ENCODE results near the gene SEC11C. TPM values are rescaled to one million over a fixed set of nuclear protein-coding genes. Genes with fewer than 3 reads are reported as not detected.

The SEC11C gene
- polyA plus RNA-seq, 3 donors = 14.9 to 98.4 (median 98.0) TPM

GRCh38 chr18:59182673-59183072 lies 43.0 kb downstream of the SEC11C start:
- no peak overlapping the region for H3K4me3 ChIP-seq (replicated peaks in 1 of 3; ENCODE audit: low read depth in 2 of 3, low read length in 3 of 3)
- no peaks in the 10 kb centered on the region for H3K4me1 ChIP-seq (ENCODE audit: control insufficient read depth in 1 of 2, insufficient read depth in 2 of 2, low read length in 2 of 2)
- H3K9ac ChIP-seq (ENCODE audit: insufficient read depth, low read length, poor library complexity, severe bottlenecking) = no peak overlapping the region
- no peak overlapping the region for H3K27ac ChIP-seq (ENCODE audit: low read depth in 1 of 2, low read length in 2 of 2)
- H3K79me2 ChIP-seq (ENCODE audit: insufficient read depth, low read length) = no peaks in the 10 kb centered on the region
- no peak overlapping the region for H2AFZ ChIP-seq (ENCODE audit: insufficient read depth, low read depth, low read length, poor library complexity, severe bottlenecking)
- H3K36me3 Mint-ChIP-seq = no peaks in the 10 kb centered on the region
- no CpG with 5 or more reads among the region's 1 CpG for WGBS (ENCODE audit: insufficient coverage)
- no peaks in the 10 kb centered on the region for H4K20me1 ChIP-seq (ENCODE audit: insufficient read depth, low read length)
- H3K4me3 Mint-ChIP-seq = no peak overlapping the region
- no peak overlapping the region for H3K4me2 ChIP-seq (replicated peaks; ENCODE audit: extremely low read depth, low read length, poor library complexity, severe bottlenecking)
- intact Hi-C loops (cut with micrococcal nuclease) = no loop called here
- H3K27me3 ChIP-seq (ENCODE audit: control insufficient read depth in 2 of 2, insufficient read depth in 2 of 2, low read length in 2 of 2) = no peaks in the 10 kb centered on the region
- peaks cover 0 to 5% of the 10 kb centered on the region in 2 donors for H3K9me3 ChIP-seq (replicated peaks in 1 of 2; ENCODE audit: control insufficient read depth in 1 of 2, insufficient read depth in 1 of 2, low read length in 2 of 2)
- H3K27me3 Mint-ChIP-seq (ENCODE audit: low read depth in 3 of 3) = peaks cover 3 to 4% (median 3%) of the 10 kb centered on the region in 3 donors
- no peaks in the 10 kb centered on the region for H3K36me3 ChIP-seq (replicated peaks in 1 of 2; ENCODE audit: control insufficient read depth in 1 of 2, insufficient read depth in 2 of 2, low read length in 2 of 2)
- no peak for DNase-seq
- no peak overlapping the region for H3K27ac Mint-ChIP-seq
- peaks cover 0 to 5% (median 2%) of the 10 kb centered on the region in 7 donors for H3K9me3 Mint-ChIP-seq
- H3K4me1 Mint-ChIP-seq = no peaks in the 10 kb centered on the region
- TF ChIP-seq, protein P1, sequence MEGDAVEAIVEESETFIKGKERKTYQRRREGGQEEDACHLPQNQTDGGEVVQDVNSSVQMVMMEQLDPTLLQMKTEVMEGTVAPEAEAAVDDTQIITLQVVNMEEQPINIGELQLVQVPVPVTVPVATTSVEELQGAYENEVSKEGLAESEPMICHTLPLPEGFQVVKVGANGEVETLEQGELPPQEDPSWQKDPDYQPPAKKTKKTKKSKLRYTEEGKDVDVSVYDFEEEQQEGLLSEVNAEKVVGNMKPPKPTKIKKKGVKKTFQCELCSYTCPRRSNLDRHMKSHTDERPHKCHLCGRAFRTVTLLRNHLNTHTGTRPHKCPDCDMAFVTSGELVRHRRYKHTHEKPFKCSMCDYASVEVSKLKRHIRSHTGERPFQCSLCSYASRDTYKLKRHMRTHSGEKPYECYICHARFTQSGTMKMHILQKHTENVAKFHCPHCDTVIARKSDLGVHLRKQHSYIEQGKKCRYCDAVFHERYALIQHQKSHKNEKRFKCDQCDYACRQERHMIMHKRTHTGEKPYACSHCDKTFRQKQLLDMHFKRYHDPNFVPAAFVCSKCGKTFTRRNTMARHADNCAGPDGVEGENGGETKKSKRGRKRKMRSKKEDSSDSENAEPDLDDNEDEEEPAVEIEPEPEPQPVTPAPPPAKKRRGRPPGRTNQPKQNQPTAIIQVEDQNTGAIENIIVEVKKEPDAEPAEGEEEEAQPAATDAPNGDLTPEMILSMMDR (IDR thresholded peaks at IDR 0.05) = no peak

DNA sequence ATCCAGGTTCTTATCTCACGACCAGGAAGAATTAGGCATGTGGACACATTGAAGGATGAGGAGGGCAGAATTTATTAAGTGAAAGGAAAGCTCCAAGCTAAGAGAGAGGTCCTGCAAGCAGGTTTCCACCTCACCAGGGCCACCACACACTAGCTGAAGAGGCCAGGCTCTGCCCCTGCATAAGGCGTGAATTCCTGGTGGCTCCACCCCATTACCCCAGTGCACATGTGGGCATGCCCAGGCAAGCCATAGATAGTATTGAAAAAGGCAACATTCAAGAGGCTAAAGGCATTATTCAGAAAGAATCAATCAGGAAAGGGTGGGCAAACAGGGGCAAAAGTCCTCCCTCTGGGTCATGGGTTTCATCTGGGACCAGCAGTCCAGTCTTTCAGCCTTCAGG lies 49.3 kb downstream of the SEC11C start:
- Histone ChIP-seq H4K20me1 (ENCODE audit: insufficient read depth, low read length) (no peaks in the 10 kb centered on the region), H3K9ac (ENCODE audit: insufficient read depth, low read length, poor library complexity, severe bottlenecking) (no peak overlapping the region), H3K36me3 (replicated peaks in 1 of 2; ENCODE audit: control insufficient read depth in 1 of 2, insufficient read depth in 2 of 2, low read length in 2 of 2) (no peaks in the 10 kb centered on the region), H3K27ac (ENCODE audit: low read depth in 1 of 2, low read length in 2 of 2) (no peak overlapping the region), H3K4me1 (ENCODE audit: control insufficient read depth in 1 of 2, insufficient read depth in 2 of 2, low read length in 2 of 2) (no peaks in the 10 kb centered on the region), H3K79me2 (ENCODE audit: insufficient read depth, low read length) (no peaks in the 10 kb centered on the region), H3K4me2 (replicated peaks; ENCODE audit: extremely low read depth, low read length, poor library complexity, severe bottlenecking) (no peak overlapping the region), H2AFZ (ENCODE audit: insufficient read depth, low read depth, low read length, poor library complexity, severe bottlenecking) (no peak overlapping the region), H3K4me3 (replicated peaks in 1 of 3; ENCODE audit: low read depth in 2 of 3, low read length in 3 of 3) (no peak overlapping the region), H3K9me3 (replicated peaks in 1 of 2; ENCODE audit: control insufficient read depth in 1 of 2, insufficient read depth in 1 of 2, low read length in 2 of 2) (no peaks in the 10 kb centered on the region), H3K27me3 (ENCODE audit: control insufficient read depth in 2 of 2, insufficient read depth in 2 of 2, low read length in 2 of 2) (no peaks in the 10 kb centered on the region)
- Mint-ChIP-seq H3K36me3 (no peaks in the 10 kb centered on the region), H3K9me3 (peaks cover 0 to 6% (median 2%) of the 10 kb centered on the region in 7 donors), H3K27me3 (ENCODE audit: low read depth in 3 of 3) (peaks cover 0 to 6% (median 3%) of the 10 kb centered on the region in 3 donors), H3K4me3 (no peak overlapping the region), H3K27ac (no peak overlapping the region), H3K4me1 (no peaks in the 10 kb centered on the region)
- intact Hi-C loops (cut with micrococcal nuclease) = no loop called here
- TF ChIP-seq, protein P1 (IDR thresholded peaks at IDR 0.05) = no peak
- no CpG with 5 or more reads among the region's 2 CpGs for WGBS (ENCODE audit: insufficient coverage)
- no peak for DNase-seq

Measured in CD14-positive monocyte (primary cell).